Upper lobe of right lung (tissue), 1 donor: ENCODE data around the gene ASMT. TPM values are rescaled to one million over a fixed set of nuclear protein-coding genes. Genes with fewer than 3 reads are reported as not detected.

Experiments used
- ATAC-seq: fragments of 200-7000 bp; cut with Tn5 transposase; one replicate; pipeline ENCODE4 v1.9.1; 2020; ENCODE audit warnings: mild to moderate bottlenecking, moderate library complexity
- DNase-seq: peaks from one replicate; pipeline ENCODE4 v3.0.0-alpha.2; 2020
- H3K27ac ChIP-seq: fragments of 200-600 bp; one replicate; pipeline ENCODE4 v1.8.0; 2022
- H3K27me3 ChIP-seq: fragments of 200-600 bp; one replicate; pipeline ENCODE4 v1.8.0; 2022; ENCODE audit warnings: mild to moderate bottlenecking
- H3K36me3 ChIP-seq: fragments of 200-600 bp; one replicate; pipeline ENCODE4 v1.8.0; 2022
- H3K4me1 ChIP-seq: fragments of 200-600 bp; one replicate; pipeline ENCODE4 v1.8.0; 2022
- H3K4me3 ChIP-seq: fragments of 200-600 bp; one replicate; pipeline ENCODE4 v1.8.0; 2022; ENCODE audit warnings: mild to moderate bottlenecking
- H3K9me3 ChIP-seq: fragments of 200-600 bp; one replicate; pipeline ENCODE4 v1.8.0; 2022
- CTCF ChIP-seq: fragments of 200-600 bp; IDR thresholded peaks from one replicate; pipeline ENCODE4 v1.8.0; 2022; ENCODE audit warnings: antibody characterized with exemption
- intact Hi-C: fragments of 100-400 bp; cut with DNase I; formaldehyde crosslinking; loops from one replicate; pipeline ENCODE4 v1.11.0; 2022
- total RNA-seq: library from RNA; stranded (reverse); fragmentation: NEBNext Ultra II Directional; extraction: Animal tissue kit (Norgen Biotek cat#: 25700); gene quantifications from one replicate; pipeline ENCODE4 v1.2.1, GENCODE V29; 2021
- donor health status: DM: no; HTN: yes; CAD: no; lungs with severe emphysema.

The ASMT gene
- total RNA-seq, 1 donor from 2014 or later = not detected

GRCh38 chrX:1581132-1581531 lies 33.7 kb upstream of the ASMT start:
- Histone ChIP-seq H3K27me3 (no peaks in the 10 kb centered on the region), H3K9me3 (no peaks in the 10 kb centered on the region), H3K36me3 (no peaks in the 10 kb centered on the region), H3K4me1 (no peaks in the 10 kb centered on the region), H3K4me3 (no peak overlapping the region), H3K27ac (no peak overlapping the region)
- TF ChIP-seq CTCF = peak; percentile 90
- DNase-seq (peak; percentile 28), ATAC-seq (peak; percentile 95)
- intact Hi-C loops = no loop called here

DNA sequence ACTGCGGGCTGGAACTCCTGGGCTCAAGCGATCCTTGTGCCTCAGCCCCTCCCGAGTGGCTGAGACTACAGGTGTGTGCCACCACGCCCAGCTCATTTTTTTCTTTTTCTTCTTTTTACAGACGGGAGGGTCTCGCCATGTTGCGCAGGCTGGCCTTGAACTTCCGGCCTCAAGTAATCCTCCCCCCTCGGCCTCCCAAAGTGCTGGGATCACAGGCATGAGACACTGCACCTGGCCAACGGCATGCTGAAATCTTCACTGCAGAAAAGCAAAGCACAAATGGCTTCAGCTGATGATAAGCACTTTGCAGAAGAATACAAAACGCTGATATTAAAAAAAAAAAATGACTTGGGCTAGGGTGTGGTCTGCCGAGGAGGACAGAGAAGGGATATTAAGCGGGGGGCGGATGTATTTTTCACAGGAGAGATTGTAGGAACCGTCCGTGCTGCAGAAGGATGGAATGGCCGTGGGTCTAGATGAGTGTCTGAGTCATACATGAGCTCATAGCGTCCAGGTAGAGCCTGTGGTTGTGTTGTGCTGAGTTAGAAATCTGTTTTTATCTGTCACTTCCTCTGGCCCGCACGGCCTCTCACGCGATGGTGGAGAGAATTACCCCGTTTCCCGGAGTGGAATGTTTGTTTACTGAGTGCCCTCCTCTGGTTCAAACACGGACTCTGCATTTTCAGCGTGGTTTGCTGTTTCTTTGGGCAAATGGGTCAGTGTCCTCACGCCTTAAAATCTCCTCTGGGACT lies 32.0 kb upstream of the ASMT start:
- no peaks in the 10 kb centered on the region for H3K36me3 ChIP-seq
- TF ChIP-seq CTCF = no peak
- H3K27me3 ChIP-seq = no peaks in the 10 kb centered on the region
- ATAC-seq (no peak), DNase-seq (no peak)
- intact Hi-C loops = no loop called here
- H3K27ac ChIP-seq = no peak overlapping the region
- no peaks in the 10 kb centered on the region for H3K9me3 ChIP-seq
- H3K4me1 ChIP-seq = no peaks in the 10 kb centered on the region
- no peak overlapping the region for H3K4me3 ChIP-seq

GRCh38 chrX:1584237-1585011 lies 30.4 kb upstream of the ASMT start:
- Histone ChIP-seq H3K36me3 (no peaks in the 10 kb centered on the region), H3K27me3 (no peaks in the 10 kb centered on the region), H3K4me3 (no peak overlapping the region), H3K27ac (no peak overlapping the region), H3K9me3 (no peaks in the 10 kb centered on the region), H3K4me1 (no peaks in the 10 kb centered on the region)
- ATAC-seq (no peak), DNase-seq (no peak)
- TF ChIP-seq CTCF = no peak
- intact Hi-C loops = no loop called here

GRCh38 chrX:1587161-1587560 lies 27.7 kb upstream of the ASMT start:
- Histone ChIP-seq H3K4me1 (no peaks in the 10 kb centered on the region), H3K4me3 (no peak overlapping the region), H3K9me3 (no peaks in the 10 kb centered on the region), H3K36me3 (no peaks in the 10 kb centered on the region), H3K27me3 (no peaks in the 10 kb centered on the region), H3K27ac (no peak overlapping the region)
- TF ChIP-seq CTCF = no peak
- DNase-seq (no peak), ATAC-seq (no peak)
- intact Hi-C loops = no loop called here

- peaks cover 15% of the 10 kb centered on the region for H3K4me1 ChIP-seq
- no peaks in the 10 kb centered on the region for H3K9me3 ChIP-seq
- no peak for TF ChIP-seq CTCF
- intact Hi-C loops = no loop called here
- no peak overlapping the region for H3K4me3 ChIP-seq
- H3K36me3 ChIP-seq = peaks cover 14% of the 10 kb centered on the region
- DNase-seq = peak; percentile 18
- H3K27me3 ChIP-seq = no peaks in the 10 kb centered on the region
- no peak for ATAC-seq
- no peak overlapping the region for H3K27ac ChIP-seq
Observed at GRCh38 chrX:1589356-1590130, 25.3 kb upstream of the ASMT start.
